Cardiac fibroblast (primary cell): ENCODE data around the gene SLC13A4.

Experiments used
- DNase-seq, 2 donors: peaks; one replicate each; pipeline versions ENCODE4 v3.0.0 to v3.0.0-alpha.2; 2010; ENCODE audit warnings: low read depth in 2 of 2
- H3K4me3 ChIP-seq, 2 donors: replicated peaks in 1 of 2; 1 replicate in 1 of 2; 2 replicates in 1 of 2; pipeline ENCODE4 v1.5.1; 2011; ENCODE audit warnings: low read depth in 2 of 2, low read length in 2 of 2, mild to moderate bottlenecking in 2 of 2, moderate library complexity in 1 of 2
- TF ChIP-seq, protein P1 (sequence below): IDR thresholded peaks from one replicate; pipeline ENCODE4 v1.5.1; 2011; ENCODE audit warnings: low read depth, mild to moderate bottlenecking, low read length, inconsistent platforms

SLC13A4 gene

DNA sequence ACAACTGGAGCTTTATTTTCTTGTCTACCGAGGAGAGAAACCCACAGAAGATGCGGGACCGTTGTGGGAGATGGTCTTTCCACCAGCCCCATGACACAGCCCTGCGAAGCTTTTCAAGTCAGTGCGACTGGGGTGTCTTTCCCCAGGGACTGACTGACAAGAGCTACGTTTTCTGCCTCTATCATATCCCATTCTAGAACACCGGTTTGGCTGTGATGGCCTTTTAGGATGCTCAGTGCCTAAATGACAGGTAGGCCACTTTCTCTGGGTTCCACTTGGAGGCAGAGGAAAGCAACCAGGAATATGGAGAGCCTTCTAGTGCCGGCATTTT lies 16.9 kb downstream of the SLC13A4 start:
- DNase-seq: no peak
- TF ChIP-seq, protein P1, sequence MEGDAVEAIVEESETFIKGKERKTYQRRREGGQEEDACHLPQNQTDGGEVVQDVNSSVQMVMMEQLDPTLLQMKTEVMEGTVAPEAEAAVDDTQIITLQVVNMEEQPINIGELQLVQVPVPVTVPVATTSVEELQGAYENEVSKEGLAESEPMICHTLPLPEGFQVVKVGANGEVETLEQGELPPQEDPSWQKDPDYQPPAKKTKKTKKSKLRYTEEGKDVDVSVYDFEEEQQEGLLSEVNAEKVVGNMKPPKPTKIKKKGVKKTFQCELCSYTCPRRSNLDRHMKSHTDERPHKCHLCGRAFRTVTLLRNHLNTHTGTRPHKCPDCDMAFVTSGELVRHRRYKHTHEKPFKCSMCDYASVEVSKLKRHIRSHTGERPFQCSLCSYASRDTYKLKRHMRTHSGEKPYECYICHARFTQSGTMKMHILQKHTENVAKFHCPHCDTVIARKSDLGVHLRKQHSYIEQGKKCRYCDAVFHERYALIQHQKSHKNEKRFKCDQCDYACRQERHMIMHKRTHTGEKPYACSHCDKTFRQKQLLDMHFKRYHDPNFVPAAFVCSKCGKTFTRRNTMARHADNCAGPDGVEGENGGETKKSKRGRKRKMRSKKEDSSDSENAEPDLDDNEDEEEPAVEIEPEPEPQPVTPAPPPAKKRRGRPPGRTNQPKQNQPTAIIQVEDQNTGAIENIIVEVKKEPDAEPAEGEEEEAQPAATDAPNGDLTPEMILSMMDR: no peak
- H3K4me3 ChIP-seq: no peak overlapping the region

DNA sequence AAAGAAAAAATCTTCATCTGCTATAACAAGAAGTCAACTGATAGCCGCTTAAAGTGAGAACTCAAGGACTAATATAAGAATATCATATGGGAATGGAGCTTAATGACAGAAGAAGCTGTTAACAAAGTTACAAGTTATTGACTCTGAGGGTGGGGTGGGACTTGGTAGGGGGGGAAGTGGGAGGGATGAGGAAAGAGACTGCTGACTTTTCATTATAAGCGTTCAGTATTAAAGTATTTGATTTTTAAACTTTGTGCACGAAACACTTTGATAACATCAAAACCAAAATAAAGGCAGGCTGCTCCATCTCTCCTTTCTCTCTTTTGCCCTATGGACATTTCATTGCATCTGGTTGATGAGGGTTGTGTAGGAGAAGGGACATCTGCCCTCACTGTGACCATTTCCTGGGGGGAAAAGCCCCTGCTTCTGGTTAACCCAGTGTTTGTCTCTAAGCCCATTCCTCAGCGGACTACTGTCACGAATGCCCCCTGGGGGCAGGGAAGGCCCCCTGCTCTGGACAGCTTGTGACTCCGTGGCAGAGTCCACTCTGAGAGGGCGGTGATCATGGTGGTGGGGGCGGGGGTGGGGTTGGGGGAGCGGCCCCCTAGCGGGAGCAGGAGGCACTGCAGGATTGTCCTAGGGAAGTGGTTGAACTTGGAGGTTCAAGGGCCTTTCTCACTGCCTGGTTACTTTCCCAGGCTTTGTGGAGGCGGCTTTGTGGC lies 17.4 kb downstream of the SLC13A4 start:
- no peak overlapping the region for H3K4me3 ChIP-seq
- TF ChIP-seq, protein P1: peak; percentile 51
- DNase-seq: peak in 1 of 2 donors; percentile 26

DNA sequence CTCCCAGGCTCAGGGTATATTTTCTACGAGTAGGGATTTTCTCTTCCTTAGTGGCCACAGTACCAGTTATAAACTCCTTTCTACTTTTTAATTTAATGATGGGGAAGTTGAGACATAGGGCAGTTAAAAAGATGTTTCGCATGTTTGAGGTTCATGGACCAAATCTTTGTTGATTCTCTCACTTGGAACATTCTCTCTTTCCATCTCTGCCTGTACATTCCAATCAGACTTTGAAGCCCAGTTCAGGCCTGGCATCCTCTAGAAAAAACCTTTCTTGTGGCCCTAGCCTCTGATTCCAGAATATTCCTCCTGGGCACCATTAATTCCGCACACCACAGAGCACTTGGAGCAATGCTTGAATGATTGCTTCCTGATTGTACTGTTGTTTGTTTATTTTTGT lies 18.5 kb downstream of the SLC13A4 start:
- H3K4me3 ChIP-seq: no peak overlapping the region
- TF ChIP-seq, protein P1: no peak
- DNase-seq: no peak

DNA sequence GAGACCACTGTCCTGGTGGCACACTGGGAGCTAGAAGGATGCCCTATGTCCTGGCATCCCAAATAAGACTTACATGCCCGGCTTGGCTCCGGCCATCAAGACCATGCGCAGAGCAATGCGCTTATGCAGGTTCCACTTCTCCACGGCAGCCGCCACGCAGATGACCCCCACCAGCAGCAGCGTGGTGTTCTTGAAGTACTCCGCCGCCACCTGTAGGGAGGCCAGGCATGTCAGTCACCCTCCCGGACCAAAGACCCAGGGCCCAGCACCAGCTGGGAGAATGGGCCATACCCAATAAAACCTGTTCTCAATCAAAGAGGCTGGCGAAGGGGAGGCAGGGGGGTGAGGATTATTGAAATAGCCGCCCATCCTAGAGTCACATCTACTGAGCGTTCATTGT lies 19.9 kb downstream of the SLC13A4 start:
- DNase-seq: no peak
- no peak overlapping the region for H3K4me3 ChIP-seq
- TF ChIP-seq, protein P1: no peak

DNA sequence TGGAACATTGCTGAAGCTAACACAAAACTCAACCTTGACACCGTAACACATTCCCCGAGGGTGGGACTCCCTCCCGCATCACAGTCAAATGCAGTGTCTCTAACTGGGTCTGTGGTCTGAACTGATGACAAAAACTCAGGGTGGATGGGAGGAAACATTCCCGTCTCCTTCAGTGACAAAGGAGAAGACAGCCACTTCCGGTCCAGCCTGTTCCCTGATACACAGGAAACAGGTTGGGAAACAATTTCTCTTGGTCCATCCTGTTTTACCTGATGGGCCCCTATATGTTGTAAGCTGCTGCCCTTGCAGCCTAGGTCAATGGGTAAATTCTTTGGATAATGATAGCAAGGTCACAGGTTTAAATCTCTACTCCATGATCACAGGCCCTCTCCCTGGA lies 20.4 kb downstream of the SLC13A4 start:
- TF ChIP-seq, protein P1: no peak
- DNase-seq: no peak
- no peak overlapping the region for H3K4me3 ChIP-seq

DNA sequence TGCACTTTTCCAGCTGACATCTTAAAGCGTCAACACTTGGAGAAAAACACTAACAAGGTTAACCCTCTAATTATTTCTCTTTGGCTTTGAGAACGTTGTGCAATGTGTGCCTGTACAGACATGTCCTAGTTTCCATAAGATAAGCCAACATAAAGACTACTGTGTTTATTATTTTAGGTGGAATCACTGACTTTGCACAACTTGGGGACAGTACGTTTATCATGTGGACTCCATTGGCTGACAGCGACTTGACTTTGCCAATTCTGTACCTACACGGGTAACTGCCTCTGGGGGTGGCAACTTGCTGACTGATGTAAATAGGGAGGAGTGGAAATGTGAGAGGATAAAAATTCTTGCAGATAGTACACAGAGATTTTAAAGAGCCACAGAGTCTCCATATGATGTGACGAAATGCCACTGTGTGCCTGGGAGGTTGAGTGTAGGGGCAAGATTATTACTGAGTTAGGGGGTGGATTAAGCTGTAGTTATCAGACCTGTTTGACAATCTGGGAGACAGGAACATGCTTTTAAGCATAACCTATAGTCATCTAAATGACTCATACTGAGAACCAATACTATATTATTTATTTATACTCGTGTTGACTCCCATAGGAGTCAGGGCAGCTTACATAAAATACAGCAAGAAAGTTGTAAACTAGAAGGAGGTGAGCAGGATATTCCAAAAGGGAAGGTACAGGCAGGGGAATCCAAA lies 21.0 kb downstream of the SLC13A4 start:
- peak in 1 of 2 donors; percentile 26 for DNase-seq
- no peak overlapping the region for H3K4me3 ChIP-seq
- TF ChIP-seq, protein P1: no peak
